Esophagus muscularis mucosa (tissue), 4 donors: ENCODE data around the gene COMTD1. TPM values are rescaled to one million over a fixed set of nuclear protein-coding genes. Genes with fewer than 3 reads are reported as not detected.

ENCODE experiments used
- DNase-seq: peaks from one replicate; pipeline ENCODE4 v3.0.0-alpha.2; 2017; ENCODE audit errors: extremely low spot score
- H3K27ac ChIP-seq, 4 donors: fragments of 200-600 bp; sonication (generic); replicated peaks in 1 of 4; 1 replicate in 3 of 4; 2 replicates in 1 of 4; pipeline ENCODE4 v1.5.1; 2016 to 2019; ENCODE audit warnings: mild to moderate bottlenecking in 1 of 4
- H3K27me3 ChIP-seq, 4 donors: fragments of 200-600 bp; sonication (generic); one replicate each; pipeline versions ENCODE4 v1.5.1 to v1.6.0; 2016 to 2019
- H3K36me3 ChIP-seq, 4 donors: fragments of 200-600 bp; sonication (generic); one replicate each; pipeline ENCODE4 v1.5.1; 2016 to 2019
- H3K4me1 ChIP-seq, 4 donors: fragments of 200-600 bp; sonication (generic); one replicate each; pipeline ENCODE4 v1.5.1; 2016 to 2019
- H3K4me3 ChIP-seq, 4 donors: fragments of 200-600 bp; sonication (generic); 1 replicate in 2 of 4; 2 replicates in 2 of 4; pipeline ENCODE4 v1.5.1; 2016 to 2019; ENCODE audit warnings: mild to moderate bottlenecking in 4 of 4, moderate library complexity in 1 of 4
- H3K9me3 ChIP-seq, 4 donors: fragments of 200-600 bp; sonication (generic); 1 replicate in 3 of 4; 2 replicates in 1 of 4; pipeline ENCODE4 v1.5.1; 2016 to 2019
- CTCF ChIP-seq, 3 experiments: fragments of 200-600 bp in 2 of 3; fragments of 450-650 bp in 1 of 3; sonication (generic) in 2 of 3; IDR thresholded peaks; one replicate each; pipeline ENCODE4 v1.5.1; 2017 to 2019; ENCODE audit warnings: antibody characterized with exemption in 3 of 3, mild to moderate bottlenecking in 2 of 3, moderate library complexity in 1 of 3
- EP300 ChIP-seq: sonication (generic); formaldehyde crosslinking; IDR thresholded peaks from one replicate; pipeline ENCODE4 v1.6.1; 2017; ENCODE audit warnings: antibody characterized with exemption
- POLR2A ChIP-seq: fragments of 450-650 bp; IDR thresholded peaks from one replicate; pipeline ENCODE4 v1.6.1; 2017; ENCODE audit warnings: antibody characterized with exemption, moderate library complexity, mild to moderate bottlenecking, low read depth
- POLR2AphosphoS5 ChIP-seq, 2 donors: sonication (generic); formaldehyde crosslinking; IDR thresholded peaks; one replicate each; pipeline ENCODE4 v1.6.1; 2017; ENCODE audit warnings: antibody characterized with exemption in 2 of 2
- WGBS: methylation state at CpG from one replicate; pipeline ENCODE4 v1.1.5; 2018; 5-methylcytosine and 5-hydroxymethylcytosine counted together
- intact Hi-C: fragments of 100-400 bp; cut with DNase I; formaldehyde crosslinking; loops from one replicate; pipeline ENCODE4 v1.15.1; 2023
- total RNA-seq, 4 donors: library from RNA; depleted of rRNA; stranded (reverse); fragments of >200 nt; gene quantifications; one replicate each; pipeline versions ENCODE4 v1.1.0 to v1.2.1, GENCODE V29; 2016

Gene COMTD1
- total RNA-seq, 4 donors from 2014 or later, result 23.7 to 44.5 (median 28.1) TPM

DNA sequence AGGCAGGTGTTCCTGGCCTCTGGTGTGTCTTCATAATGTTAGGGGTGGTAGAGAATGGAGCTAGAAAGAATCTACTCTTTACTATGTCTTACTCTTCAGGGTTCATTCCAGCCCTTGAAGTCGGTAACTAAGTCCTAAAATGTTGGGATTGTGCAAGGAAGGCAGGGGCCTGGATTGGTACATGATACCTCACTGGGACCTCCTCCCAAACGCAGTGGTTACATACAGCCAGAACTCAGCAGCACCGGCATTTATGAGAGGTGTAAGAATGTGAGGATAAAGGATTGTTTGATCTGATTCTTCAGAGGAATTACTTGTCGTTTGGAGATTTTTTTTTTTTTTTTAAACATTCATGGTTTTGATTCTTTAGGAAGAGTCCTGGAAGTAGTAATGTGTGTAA is 6.9 kb downstream of the COMTD1 start:
- Histone ChIP-seq H3K9me3 (no peaks in the 10 kb centered on the region), H3K27me3 (no peaks in the 10 kb centered on the region), H3K4me3 (no peak overlapping the region), H3K27ac (peak overlapping the region; percentile 62 to 90 (median 86)), H3K36me3 (peaks cover 6 to 69% (median 35%) of the 10 kb centered on the region in 4 donors), H3K4me1 (peaks cover 56 to 76% (median 67%) of the 10 kb centered on the region in 4 donors)
- DNase-seq, result no peak
- WGBS, result 74% methylated on average over 4 of the region's 4 CpGs
- TF ChIP-seq CTCF (IDR thresholded peaks at IDR 0.05), result no peak
- TF ChIP-seq POLR2A, result no peak
- TF ChIP-seq EP300, result no peak
- TF ChIP-seq POLR2AphosphoS5 (IDR thresholded peaks at IDR 0.05), result no peak
- intact Hi-C loops, result no loop called here

GRCh38 chr10:75228278-75228677 is 7.5 kb downstream of the COMTD1 start:
- no peak for DNase-seq
- H3K27ac ChIP-seq, result peak overlapping the region; percentile 62 to 90 (median 86)
- H3K27me3 ChIP-seq, result no peaks in the 10 kb centered on the region
- intact Hi-C loops, result no loop called here
- H3K4me1 ChIP-seq, result peaks cover 62 to 76% (median 68%) of the 10 kb centered on the region in 4 donors
- H3K36me3 ChIP-seq, result peaks cover 6 to 70% (median 40%) of the 10 kb centered on the region in 4 donors
- H3K4me3 ChIP-seq, result no peak overlapping the region
- WGBS, result 87% methylated on average over 3 of the region's 3 CpGs
- TF ChIP-seq EP300 (no peak), POLR2AphosphoS5 (IDR thresholded peaks at IDR 0.05) (no peak), POLR2A (no peak), CTCF (IDR thresholded peaks at IDR 0.05) (no peak)
- no peaks in the 10 kb centered on the region for H3K9me3 ChIP-seq

DNA sequence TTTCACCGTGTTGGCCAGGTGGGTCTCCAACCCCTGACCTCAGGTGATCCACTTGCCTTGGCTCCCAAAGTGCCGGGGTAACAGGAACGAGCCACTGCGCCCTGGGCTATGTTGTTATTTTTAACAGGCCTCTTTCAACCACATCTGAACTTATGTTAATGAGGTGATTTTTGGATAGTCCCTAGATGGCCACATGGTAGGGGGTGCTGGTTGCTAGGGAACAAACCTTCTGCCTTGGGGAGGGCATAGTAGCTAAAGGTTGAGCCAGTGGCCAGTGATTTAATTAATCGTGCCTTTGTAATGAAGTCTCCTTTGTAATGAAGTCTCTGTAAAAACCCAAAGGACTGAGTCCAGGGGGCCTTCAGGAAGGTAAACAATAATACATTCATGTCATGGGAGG is 9.1 kb downstream of the COMTD1 start:
- H3K4me1 ChIP-seq, result peaks cover 72 to 90% (median 80%) of the 10 kb centered on the region in 4 donors
- no peaks in the 10 kb centered on the region for H3K27me3 ChIP-seq
- peaks cover 19 to 73% (median 45%) of the 10 kb centered on the region in 4 donors for H3K36me3 ChIP-seq
- 70% methylated on average over 1 of the region's 5 CpGs for WGBS
- no peaks in the 10 kb centered on the region for H3K9me3 ChIP-seq
- no peak for DNase-seq
- intact Hi-C loops, result no loop called here
- peak overlapping the region; percentile 85 to 90 (median 86) for H3K27ac ChIP-seq
- no peak overlapping the region for H3K4me3 ChIP-seq
- TF ChIP-seq EP300 (no peak), CTCF (IDR thresholded peaks at IDR 0.05) (no peak), POLR2A (no peak), POLR2AphosphoS5 (IDR thresholded peaks at IDR 0.05) (no peak)

DNA sequence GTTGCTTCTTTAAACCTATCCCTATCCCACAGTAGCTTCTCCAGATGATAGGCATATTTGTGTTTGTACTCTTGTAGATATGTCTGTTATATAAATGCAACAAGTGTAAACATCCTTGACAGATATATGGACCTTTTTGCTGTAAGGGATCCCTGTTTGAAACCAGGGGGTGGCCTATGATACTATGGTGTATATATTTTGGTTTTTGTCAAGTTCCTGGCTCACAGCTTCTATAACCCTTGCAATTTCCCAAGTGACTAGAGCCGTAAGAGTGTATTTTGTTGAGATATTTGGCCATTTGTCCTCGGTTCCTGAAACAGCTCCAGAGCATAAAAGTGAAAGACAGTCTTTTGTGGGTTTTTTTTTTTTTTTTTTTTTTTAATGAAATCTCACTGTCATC is 9.7 kb downstream of the COMTD1 start:
- WGBS, result 26% methylated on average over 2 of the region's 2 CpGs

More for the DNA sequence above, 9.7 kb downstream of the COMTD1 start:
- TF ChIP-seq POLR2A, result no peak
- no peak for TF ChIP-seq POLR2AphosphoS5 (IDR thresholded peaks at IDR 0.05)
- TF ChIP-seq CTCF (IDR thresholded peaks at IDR 0.05), result no peak
- TF ChIP-seq EP300, result no peak
- intact Hi-C loops, result no loop called here
- Histone ChIP-seq H3K9me3 (no peaks in the 10 kb centered on the region), H3K27ac (peak overlapping the region; percentile 85 to 90 (median 86)), H3K4me1 (peaks cover 75 to 95% (median 82%) of the 10 kb centered on the region in 4 donors), H3K4me3 (peak overlapping the region; percentile 29 to 32 (median 30)), H3K36me3 (peaks cover 19 to 73% (median 46%) of the 10 kb centered on the region in 4 donors), H3K27me3 (no peaks in the 10 kb centered on the region)
- DNase-seq, result no peak
